Activated CD8-positive, alpha-beta memory T cell treated with anti-CD3 and anti-CD28 coated beads, Interleukin-2, amount 50 U/mL, for 48 hours (primary cell): ENCODE results near the gene PCLO.
"Not testable (repeated sequence)": the region's sequence is repeated elsewhere in the genome, so short reads cannot be mapped to it uniquely, and the experiment has no call there.

Experiments
- DNase-seq: peaks from one replicate; pipeline ENCODE4 v3.0.0-alpha.2; 2020

The PCLO gene

GRCh38 chr7:83036130-83036529 is 126.6 kb downstream of the PCLO start:
- DNase-seq: no peak

GRCh38 chr7:83032195-83032594 is 130.5 kb downstream of the PCLO start:
- no peak for DNase-seq

GRCh38 chr7:83023817-83024665 is 138.6 kb downstream of the PCLO start:
- DNase-seq: not testable (repeated sequence)

- no peak for DNase-seq
These were observed 141.7 kb downstream of the PCLO start for GRCh38 chr7:83021032-83021431.

- no peak for DNase-seq
These were observed 142.5 kb downstream of the PCLO start for GRCh38 chr7:83020161-83020560.

- DNase-seq: no peak
These were observed 146.8 kb downstream of the PCLO start for GRCh38 chr7:83015916-83016315.

- DNase-seq: no peak
These were observed 148.1 kb downstream of the PCLO start for GRCh38 chr7:83014546-83014945.

GRCh38 chr7:83011954-83012353 is 150.7 kb downstream of the PCLO start:
- DNase-seq: no peak

- DNase-seq: no peak
These were observed 157.3 kb downstream of the PCLO start for GRCh38 chr7:83005410-83005809.

- no peak for DNase-seq
These were observed 161.2 kb downstream of the PCLO start for GRCh38 chr7:83001362-83002040.

- DNase-seq: no peak
These were observed 164.2 kb downstream of the PCLO start for GRCh38 chr7:82998436-82998835.

GRCh38 chr7:82985144-82985802 is 177.4 kb downstream of the PCLO start:
- no peak for DNase-seq

GRCh38 chr7:82980130-82980788 is 182.4 kb downstream of the PCLO start:
- DNase-seq: no peak

GRCh38 chr7:82975811-82976468 is 186.7 kb downstream of the PCLO start:
- DNase-seq: no peak

- no peak for DNase-seq
These were observed 190.5 kb downstream of the PCLO start for GRCh38 chr7:82972135-82972534.

GRCh38 chr7:82965088-82966036 is 197.3 kb downstream of the PCLO start:
- no peak for DNase-seq

- DNase-seq: no peak
These were observed 198.4 kb downstream of the PCLO start for GRCh38 chr7:82964150-82964882.

- no peak for DNase-seq
These were observed 201.4 kb downstream of the PCLO start for GRCh38 chr7:82961240-82961639.

GRCh38 chr7:82959528-82959927 is 203.2 kb downstream of the PCLO start:
- DNase-seq: no peak

GRCh38 chr7:82957521-82957920 is 205.2 kb downstream of the PCLO start:
- no peak for DNase-seq
